SK-MEL-5 (cell line): ENCODE measurements around the gene CDC42BPG. TPM values are rescaled to one million over a fixed set of nuclear protein-coding genes. Genes with fewer than 3 reads are reported as not detected.

Experiments used
- DNase-seq: peaks from one replicate; pipeline ENCODE4 v3.0.0-alpha.2; 2016; ENCODE audit warnings: low read depth, low spot score
- in situ Hi-C: cut with HindIII; loops from 2 replicates; pipeline ENCODE4 v1.10.0; 2016; ENCODE audit warnings: low sequenced_read_pairs, high pct_unique_total_duplicates, low pct_unique_long_range_greater_than_20kb
- total RNA-seq: library from RNA; depleted of rRNA; stranded (reverse); fragments of >200 nt; shearing (Covaris generic); gene quantifications from 2 replicates; pipeline ENCODE4 v1.2.3, GENCODE V29; 2014

The CDC42BPG gene
- total RNA-seq, 1 experiment from 2014 or later: 1.6 TPM

DNA sequence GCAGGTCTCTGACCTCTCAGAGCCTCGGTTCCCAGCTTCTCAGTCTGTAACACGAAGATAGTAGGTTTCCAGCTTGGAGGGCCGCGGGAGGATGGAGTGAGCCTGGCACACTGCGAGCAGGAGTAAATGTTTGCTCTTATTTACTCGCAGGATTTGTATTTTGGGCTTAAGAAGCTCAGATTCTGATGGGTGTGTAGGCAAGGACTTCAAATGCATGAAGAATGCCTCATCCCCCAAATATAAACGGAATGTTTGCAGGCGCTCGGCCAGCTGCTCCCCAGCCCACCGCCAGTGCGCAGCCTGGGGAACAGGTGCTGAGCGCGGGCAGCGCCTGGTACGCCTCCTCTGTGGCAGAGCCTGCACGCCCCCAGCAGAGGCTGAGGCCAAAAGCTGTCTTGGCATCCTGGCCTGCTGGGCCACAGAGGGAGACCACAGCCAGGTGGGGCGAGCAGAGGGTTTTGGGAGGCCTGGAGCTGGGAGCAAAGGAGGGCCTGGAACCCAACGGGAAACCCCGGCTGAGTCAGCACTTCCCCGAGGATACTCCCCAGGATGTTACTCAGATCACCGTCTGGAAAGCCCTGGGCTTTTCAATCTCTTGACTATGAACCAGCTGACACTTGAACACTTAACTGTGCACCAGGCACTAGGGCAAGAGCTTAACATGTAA lies 24.6 kb upstream of the CDC42BPG start:
- no peak for DNase-seq
- in situ Hi-C loops: no loop called here

DNA sequence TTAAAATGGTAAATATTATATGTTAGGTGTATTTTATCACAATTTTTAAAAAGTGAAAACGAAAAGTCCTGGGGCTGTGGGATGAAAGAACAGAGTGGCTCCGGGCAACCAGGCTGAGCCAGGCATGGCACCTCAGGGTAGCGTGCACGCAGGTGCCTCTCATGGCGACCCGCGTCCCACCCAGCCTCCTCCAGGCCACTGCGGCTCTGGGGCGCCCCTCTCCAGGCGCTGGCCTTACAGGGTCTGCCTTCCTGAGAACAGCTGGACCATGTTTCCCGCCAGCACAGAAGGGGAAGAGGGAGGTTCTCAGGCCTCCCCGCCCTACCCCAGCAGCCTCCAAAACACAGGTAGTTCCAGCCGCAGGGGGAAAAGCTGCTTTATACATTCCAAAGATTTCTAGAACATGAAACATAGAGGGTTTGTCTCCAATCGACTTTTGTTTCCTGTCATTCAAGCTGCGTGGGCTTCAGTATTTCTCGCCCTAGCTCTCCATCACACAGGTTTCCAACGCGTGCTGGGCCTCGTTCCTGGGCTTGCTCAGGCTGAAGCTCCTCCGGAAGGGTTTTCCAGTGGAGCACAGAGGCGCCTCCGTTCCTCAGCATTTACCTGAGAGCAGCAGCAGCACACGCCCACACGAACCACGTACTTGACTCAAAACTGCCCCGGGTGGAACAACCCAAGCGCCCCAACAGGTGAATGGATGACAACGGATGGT lies 23.5 kb upstream of the CDC42BPG start:
- DNase-seq: no peak
- in situ Hi-C loops: no loop called here

DNA sequence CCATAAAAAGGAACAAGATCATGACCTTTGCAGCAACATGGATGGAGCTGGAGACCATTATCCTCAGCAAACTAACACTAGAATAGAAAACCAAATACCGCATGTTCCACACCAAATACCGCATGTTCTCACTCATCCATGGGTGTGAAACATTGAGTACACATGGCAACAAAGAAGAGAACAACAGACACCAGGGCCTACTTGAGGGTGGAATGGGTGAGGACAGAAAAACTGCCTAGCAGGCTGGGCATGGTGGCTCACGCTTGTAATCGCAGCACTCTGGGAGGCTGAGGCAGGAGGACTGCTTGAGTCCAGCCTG lies 21.7 kb upstream of the CDC42BPG start:
- DNase-seq: no peak
- in situ Hi-C loops: no loop called here

DNA sequence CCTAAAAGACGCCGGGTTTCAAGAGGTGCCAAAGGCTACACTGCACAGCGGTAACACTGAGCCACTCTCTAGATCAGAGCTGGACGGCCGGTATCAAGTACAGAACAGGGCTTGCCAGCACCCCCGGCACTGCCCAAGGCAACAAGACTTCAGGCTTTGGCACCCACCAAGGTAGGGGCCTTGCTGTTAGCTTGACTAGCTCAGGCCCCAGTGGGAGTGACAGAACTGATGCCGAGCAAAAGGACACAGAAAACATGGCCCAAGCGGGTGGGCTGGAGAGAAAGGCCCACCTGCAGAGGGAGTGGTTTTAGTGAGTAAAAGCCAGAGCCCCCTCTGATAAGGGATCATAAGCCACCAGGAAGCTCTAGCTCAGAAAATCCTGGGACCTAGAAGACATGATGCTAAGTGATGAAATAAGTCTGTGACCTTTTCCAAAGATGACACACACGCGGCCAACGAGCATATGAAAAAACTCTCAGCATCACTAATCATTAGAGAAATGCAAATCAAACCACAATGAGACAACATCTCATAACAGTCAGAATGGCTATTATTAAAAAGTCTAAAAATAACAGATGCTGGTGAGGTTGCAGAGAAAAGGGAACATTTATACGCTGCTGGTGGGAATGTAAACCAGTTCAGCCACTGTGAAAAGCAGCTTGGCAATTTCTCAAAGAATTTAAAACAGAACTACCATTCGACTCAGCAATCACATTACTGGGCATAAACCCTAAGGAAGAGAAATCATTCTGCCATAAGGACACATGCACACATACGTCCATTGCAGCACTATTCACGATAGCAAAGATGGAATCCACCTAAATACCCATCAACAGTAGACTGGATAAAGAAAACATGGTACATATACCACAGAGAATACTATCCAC lies 21.1 kb upstream of the CDC42BPG start:
- no peak for DNase-seq
- in situ Hi-C loops: no loop called here

DNA sequence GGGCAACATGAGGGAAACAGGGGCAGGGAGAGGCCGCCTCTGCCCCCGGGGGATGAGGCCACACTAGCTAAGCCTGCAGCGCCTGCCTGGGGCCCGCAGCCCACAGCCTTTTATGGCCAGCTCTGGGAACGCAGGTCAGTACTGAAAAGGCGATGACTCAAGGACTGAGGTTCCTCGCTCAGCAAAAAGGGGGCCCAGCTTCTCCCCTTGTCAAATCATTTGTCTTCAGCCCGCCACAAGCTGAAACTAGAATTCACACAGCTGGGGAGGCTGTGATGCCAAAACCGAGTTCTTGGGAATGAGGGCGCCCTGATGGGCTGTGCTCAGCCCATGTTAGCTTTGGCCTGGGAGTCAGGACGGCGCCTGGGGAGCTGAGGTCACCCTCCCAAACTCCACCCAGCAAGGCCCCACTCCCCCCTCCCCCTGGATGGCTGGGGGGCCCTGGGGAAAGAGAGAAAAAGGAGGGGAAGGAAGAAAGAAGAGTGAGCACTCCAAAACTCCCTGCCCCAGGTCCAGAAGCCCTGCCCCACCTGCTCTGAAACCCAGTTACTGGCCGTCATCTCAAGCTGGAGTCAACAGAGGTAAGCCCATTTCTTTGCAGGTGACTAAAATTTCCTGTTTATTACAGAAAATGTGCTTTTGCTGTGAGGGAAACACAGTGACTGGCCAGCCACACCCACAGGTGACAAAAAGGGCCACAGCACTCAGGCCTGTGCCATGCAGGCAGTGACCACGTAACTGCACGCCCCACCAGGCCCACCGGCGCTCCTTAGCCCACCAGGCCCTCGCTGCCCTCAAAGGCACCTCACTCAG lies 20.2 kb upstream of the CDC42BPG start:
- DNase-seq: no peak

DNA sequence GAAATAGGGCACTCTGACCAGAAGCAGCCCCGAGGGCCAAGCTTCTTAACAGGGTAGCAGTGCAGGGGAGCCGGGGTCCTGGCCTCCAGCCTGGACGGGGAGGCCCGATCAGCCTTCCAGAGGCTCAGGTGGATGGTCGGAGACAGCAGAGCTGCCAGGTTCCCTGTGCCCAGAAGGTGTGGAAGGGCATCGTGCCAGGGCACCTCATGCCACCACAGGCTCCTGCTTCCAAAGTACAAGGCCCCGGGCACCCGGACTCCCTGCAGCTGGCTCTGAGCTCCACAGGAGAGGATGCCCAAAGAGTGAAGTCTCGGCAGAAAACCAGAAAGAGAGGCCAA lies 19.7 kb upstream of the CDC42BPG start:
- DNase-seq: no peak
- in situ Hi-C loops: no loop called here

More for the DNA sequence above, 20.2 kb upstream of the CDC42BPG start:
- in situ Hi-C loops: no loop called here

DNA sequence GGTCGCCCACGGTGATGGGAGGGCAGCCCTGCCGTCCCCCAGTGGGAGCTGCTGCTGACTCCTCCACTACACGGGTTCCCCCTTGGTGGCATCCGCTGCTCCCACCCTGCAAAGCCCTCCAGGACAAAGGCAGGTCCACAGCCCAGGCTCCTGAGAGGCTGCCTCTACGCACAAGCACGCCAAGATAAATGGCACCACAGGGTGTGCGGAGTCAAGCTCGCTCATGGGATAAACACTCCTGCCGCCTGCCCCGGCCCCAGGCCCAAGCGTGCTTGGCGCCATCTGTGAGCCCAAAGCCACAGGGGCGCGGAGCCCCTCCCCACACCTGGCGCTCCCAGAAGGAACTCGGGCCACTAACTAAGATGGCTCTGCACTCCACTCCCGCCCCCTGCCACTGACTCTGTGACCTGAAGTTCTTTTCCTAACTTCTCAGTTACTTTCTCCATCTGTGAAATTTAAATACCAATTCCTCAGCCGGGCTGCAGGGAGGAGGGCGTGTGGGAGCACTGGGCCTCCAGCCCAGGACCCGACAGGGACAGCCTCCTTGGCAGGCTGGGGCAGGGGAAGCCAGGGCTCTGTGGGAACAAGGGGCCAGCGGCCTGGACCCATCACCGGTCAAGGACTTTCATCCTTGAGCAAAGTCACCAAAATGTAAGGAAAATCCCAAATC lies 19.1 kb upstream of the CDC42BPG start:
- in situ Hi-C loops: no loop called here
- DNase-seq: no peak

DNA sequence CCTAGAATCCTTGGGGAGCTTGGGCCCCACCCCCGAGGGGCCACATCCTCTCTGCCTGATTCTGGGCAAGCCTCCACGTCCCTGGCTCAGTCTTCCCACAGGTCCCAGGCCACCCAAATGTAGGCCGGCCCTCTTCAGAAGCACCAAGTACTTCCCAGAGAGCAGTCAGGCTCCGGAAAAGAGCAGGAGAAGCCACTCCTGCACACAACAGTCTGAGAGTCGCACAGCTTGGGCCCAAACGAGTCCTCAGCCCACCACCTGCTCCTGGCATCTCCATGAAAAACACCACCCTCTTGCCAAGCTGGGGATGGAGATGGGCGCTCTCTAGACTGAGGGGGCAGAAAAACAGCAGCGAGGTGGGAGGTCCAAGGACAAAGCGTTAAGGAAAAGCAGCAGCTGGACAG lies 18.5 kb upstream of the CDC42BPG start:
- DNase-seq: no peak
- in situ Hi-C loops: no loop called here

DNA sequence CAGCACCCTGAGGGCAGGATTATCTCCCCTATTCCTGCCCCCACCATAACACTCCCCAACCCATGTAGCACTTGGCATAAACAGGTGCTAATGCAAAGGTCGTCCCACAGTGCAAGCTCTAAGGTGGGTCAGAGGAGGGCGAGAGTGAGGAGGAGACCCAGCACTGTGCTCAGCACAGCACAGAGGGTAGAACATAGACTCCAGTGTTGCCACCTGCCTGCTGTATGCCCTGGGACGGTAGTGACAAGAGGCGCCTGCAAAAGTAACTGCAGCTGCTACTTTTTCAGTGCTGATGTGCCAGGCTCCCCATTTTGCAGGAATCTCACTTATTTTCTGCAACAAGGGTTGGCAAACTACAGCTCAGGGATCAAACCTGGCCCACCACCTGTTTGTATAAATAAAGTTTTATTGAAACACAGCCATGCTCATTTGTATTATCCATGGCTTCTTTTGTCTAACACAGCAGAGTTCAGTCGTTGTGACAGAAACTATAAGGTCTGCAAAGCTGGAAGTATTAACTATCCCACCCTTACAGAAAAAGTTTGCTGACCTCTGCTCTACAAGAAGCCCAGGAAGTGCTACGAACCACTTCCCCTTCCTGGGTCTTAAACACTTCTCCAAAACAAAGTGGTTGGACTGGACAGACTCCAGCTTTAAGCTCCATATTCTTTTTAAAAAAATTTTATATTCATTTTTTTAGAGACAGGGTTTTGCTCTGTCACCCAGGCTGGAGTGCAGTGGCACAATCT lies 16.9 kb upstream of the CDC42BPG start:
- in situ Hi-C loops: no loop called here
- DNase-seq: no peak

DNA sequence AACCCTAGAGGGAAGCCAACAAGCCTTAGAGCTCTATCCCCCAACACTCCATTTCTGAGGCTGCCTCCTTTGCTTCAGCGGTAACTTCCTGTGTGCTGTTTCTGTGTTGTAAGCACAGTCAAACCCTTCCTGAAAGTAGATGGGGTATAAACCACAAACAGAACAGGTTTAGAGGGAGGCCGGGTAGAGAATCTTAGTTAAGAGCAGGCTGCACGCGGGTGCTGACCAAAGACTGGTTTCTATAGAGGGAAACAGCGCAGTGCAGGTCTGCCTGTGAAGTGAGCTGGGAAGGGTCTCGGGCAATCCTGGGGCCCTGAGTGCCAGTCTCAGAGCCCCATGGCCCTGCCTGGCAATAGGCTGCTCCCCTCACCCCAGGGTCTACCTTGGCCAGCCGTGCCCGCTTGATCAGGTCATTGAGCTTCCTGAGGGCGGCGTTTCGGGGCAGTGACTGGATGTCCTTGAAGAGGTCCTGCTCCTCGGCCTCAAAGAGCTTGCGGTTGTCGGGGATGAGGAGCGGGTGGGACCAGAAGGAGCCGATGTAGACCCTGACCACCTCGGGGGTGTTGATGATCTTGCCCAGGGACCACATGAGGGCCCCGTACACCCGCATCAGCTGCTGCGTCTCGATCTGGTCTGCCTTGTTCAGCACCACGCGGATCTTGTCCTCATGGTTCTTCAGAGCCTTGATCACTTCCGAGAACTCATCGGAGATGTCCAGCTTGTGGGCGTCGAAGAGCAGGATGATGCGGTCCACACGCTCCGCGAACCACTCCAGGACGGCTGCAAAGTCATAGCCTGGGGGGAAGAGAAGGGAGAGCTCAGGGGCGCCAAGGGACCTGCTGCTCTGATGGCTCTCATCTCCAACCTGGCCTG lies 15.3 kb upstream of the CDC42BPG start:
- DNase-seq: no peak
- in situ Hi-C loops: no loop called here

DNA sequence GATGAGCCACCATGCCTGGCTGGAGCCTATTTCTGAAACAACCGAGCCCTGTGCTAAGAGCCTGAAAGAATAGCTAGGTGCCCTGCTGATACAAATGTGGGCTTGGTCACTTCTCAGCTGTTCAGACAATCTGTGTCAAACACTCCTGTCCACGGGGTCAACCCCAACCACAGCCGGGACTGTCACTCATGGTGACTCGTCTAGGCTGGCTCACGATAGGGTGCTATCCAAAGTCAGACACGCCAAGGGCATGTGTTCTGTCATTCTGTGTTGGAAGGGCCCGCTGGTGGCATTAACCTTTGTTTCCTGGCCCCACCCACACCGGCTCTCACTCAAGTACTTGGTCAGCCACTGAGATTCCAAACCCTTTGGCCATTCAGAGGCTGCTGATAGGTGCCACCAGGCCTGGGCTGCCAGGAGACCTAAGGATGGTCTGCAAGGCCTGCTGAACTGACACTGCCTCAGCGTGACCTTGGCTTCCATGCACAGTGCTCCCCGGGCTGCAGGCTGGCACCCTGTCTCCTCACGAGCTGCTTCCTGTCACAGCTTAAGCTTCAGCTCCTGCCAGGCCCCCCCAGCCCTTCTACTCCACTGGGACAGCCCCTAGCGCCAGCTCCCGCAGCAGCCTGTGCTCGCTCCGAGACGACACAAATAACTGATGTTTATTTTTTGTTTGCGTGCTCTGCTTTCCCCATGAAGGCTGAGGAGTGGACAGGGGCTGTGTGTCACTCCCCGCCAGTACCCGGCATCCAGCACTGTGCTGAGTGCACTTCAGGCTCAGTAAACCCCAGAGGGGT lies 14.2 kb upstream of the CDC42BPG start:
- in situ Hi-C loops: no loop called here
- DNase-seq: no peak

DNA sequence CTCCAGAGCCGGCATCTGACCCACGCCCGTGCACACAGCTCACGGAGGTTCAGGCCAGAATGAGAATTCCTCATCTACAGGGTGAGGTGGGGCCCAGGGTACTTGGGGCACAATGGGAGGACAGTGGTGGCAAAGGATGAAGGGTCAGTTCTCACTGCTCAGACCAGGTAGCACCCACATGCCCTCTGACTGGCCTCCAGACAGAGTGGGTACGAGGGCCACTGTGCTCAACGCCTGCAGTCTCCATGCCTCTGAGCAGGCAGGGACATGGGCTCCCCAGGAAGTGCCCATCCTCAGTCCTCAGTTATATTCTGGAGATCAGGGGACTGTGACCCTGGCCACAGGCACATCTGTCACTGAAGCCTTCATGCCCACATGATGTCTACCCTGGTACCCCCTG lies 13.0 kb upstream of the CDC42BPG start:
- DNase-seq: no peak
- in situ Hi-C loops: no loop called here

DNA sequence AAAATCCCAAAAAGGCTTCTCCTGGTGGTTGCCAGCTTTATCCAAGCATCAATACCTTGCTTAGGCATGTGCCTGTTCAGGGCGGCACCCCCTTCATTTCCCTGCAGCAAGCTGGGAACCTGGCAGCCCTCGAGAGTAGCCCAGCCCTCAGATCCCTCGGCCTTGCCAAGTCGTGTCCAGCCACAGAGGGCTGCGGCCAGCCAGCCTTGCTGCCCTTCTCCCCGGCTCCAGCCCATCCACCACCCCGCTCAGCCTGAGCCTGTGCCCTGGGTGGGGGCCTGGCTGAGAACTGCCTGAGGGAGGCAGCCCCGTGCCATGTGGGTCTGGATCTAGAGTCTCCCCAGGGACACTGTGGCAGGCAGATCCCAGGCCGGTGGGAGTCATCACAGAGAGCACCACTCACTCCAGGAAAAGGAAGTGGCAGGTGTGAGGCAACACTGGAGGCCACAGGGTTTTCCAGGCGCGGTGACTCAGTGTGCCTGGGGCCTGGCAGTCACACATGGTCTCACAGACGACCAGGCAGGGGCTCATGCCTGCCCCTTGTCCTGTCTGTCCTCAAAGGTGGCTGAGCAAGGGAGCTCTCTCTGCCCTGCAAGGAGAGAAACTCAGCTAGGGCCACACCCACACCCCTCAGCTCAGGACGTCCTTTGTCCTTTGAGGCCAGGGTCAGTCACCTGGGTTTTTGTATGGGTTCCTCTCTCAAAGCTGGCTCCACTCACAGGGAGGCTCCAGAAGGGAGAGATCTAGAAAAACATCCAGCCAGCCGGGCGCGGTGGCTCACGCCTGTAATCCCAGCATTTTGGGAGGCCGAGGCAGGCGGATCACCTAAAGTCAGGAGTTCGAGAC lies 12.2 kb upstream of the CDC42BPG start:
- no peak for DNase-seq
- in situ Hi-C loops: no loop called here

DNA sequence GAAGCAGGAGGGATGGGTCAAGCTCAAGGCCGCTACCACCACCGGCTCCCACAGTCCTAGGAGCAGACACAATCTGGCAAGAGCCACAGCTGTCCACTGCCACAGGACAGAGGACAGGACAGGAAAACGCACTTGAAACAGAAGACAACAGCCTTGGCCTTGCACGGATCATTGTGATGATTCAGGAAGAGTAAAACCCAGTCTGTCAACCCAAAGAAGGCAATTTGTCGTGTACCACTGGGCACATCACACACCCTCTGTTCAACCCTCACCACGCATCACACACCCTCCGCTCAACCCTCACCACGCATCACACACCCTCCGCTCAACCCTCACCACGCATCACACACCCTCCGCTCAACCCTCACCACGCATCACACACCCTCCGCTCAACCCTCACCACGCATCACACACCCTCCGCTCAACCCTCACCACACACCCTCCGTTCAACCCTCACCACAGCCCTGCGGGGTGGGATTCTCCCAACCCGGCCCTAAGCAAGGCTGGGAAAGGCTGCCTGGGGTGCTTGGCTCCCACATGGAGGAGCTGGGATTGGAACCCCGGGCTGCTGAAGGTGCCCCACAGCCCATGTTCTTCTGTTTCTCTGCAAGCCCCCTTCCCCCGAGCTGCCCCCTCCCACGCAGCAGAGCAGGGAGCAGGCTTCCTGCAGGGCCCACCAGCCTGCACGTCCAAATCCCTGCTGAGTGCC lies 11.3 kb upstream of the CDC42BPG start:
- in situ Hi-C loops: no loop called here
- no peak for DNase-seq
